ENCODE data around the gene PLA1A.

- TF ChIP-seq POLR2A (IDR thresholded peaks at IDR 0.05) (no peak), CTCF (IDR thresholded peaks at IDR 0.05) (no peak)
These were observed 26.5 kb upstream of the PLA1A start for GRCh38 chr3:119571230-119571629.

All from prostate gland (tissue), 2 donors.